SIG-M5 treated with dmso at 0.1 percent for 504 hours (cell line): ENCODE results near the gene COMMD9.

Experiments
- DNase-seq: peaks from one replicate; lab custom pipeline; 2025; ENCODE audit not compliant: unreplicated experiment; lab: John Stamatoyannopoulos, UW

Gene COMMD9

DNA sequence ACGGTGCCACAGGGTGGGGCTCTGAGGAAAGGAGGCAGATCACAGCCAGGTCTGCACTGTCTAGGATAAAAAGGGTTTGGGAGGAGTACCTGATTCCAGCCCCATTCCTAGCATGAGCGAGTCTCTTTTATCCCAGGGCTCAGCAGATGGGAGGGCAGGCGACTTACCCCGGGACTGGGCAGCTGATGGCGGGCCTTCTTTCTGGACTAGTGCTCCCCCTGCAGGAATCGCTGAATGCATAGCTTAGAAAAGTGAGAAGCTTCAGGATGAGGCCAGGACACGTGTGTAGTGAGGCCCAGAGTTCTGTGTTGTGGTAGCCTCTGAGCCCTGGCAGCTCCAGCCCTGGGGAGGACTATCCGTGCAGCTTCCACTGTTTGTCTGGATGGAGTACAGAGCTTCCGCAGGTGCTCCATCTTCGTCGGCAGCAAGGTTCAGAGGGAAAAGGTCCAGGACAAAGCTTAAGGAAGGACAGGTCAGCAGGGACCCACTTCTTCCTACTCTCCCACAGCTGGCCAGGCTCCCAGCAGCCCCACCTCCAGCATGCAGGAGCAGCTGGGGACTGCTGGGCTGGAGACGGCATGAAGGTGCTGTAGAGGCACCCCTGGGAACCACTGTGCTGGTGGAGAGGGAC is 30.4 kb downstream of the COMMD9 start:
- DNase-seq = peak; percentile 48

DNA sequence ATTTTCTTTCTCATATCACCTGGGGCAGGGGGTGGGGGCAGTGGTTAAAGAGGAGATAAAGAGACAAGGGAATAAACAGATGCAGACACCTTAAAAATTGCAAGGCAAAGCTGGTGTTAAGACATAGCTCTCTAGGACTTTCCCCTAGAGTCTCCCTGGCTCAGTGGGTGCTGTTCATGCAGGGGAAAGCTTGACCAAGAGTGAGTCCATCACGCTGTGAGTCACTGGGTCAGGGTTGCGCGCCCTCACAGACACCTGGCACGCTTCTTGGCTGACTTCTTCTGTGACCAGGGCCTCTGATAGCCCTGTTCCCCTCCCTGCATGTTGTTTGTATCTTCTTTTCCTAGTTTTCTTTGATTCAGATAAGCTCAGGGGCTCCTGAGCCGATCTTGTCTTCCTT is 31.9 kb downstream of the COMMD9 start:
- DNase-seq = no peak

DNA sequence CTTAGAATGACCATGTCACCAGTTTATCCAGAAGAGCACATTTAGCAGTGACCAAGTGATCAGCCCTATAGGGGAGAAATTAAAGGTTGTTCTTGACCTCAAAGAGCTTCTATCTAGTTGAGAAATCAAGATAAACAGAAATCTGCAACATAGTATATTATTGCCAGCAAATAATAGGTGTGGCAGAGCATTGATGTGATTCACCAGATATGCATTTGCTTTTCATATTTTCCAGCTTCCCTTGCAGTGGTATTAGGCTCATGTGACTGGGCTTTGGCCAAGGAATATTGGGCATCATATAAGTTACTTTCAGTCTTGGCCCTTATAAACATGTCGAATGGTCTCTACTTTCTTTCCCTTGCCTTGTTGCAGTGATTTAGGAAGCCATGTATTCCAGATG is 34.5 kb downstream of the COMMD9 start:
- no peak for DNase-seq

DNA sequence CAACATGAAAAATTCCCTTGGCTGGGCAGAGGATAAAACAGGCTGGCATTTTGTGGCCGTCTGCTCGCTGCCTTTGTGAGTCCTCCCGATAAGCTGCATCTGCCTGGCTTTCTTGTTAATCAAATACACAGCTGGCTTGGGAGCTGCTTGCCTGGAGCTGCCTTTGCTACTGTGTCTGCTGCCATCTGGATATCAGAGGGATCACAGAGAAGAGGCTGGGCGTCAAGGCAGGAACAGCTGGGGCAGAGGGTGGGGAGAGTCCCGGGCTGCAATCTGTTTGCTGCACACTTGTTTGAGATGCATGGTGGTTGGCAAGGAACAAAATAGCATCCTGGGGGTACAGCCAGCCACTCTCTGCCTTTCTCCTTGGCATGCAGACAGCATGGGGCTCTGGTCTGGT is 36.0 kb downstream of the COMMD9 start:
- DNase-seq = no peak

DNA sequence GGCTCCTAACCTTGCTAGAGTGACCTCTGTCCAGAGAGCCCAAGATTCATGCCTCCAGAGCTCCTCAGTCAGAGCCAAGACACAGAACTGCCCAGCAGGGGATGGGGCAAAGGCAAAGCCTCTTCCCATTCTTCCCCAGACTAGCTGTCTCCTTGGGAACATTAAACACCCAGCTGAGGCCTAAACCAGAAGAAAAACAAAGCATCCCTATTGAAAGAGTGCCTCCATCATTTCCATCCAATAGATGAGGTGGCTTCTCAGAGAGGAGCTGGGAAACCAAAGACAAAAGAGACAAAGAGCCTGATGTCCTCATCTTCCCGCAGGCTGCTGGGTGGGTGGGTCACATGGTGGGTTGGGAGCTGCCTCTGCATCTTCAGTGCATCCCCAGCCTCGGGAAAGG is 37.4 kb downstream of the COMMD9 start:
- DNase-seq = no peak

DNA sequence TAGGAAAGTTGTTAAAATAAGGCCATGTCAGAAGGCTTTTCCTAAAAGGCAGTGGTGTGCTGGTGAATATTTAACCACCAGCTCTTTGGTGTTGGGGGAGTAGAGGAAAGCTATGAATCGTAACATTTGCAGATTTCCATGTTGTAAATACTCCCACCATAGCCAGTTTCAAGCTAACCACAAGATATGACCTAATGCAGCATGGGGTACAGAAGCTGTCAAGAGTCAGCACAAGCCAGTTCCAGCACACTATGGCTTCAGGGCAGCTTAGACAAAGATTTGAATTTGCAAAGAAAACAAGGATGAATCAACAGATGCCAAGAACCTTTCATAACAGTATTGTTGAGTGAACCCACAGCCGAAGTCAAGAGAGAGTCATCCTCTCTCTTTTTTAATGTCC is 40.0 kb downstream of the COMMD9 start:
- DNase-seq = peak; percentile 10

DNA sequence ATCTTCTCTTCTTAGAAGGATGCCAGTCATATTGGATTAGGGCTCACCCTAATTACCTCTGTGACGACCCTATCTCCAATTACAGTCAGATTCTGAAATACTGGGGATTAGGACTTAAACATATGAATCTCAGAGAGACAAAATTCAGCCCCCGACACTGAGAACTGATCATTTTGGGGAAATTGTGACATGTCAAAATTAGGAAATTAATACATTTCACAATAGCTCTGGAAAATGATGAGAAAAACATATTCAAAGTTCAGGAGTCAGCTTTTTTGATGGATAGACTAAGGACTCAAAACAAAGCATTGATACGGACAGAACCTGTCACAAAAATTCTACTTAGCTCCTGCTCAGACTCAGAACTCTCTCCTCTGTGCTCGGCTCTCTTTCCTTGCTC is 40.8 kb downstream of the COMMD9 start:
- DNase-seq = no peak

DNA sequence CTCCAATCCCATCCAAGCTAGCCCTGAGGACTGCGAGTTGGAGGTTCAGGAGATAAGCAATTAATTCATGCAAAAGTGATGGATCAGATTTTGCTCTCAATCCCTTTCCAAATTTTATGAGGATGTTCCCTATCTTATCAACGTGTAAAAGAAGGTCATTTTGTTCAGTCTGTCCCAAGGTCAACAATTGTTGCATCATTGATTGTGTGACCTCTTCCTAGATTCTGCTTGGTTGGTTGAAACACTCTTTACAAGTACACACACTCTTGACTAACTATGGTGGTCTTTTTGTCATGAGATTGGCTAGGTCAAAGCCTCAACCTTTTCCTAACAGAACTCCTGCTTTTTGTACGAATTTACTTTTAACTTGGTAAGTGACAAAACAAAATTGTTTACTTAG is 41.7 kb downstream of the COMMD9 start:
- DNase-seq = no peak

DNA sequence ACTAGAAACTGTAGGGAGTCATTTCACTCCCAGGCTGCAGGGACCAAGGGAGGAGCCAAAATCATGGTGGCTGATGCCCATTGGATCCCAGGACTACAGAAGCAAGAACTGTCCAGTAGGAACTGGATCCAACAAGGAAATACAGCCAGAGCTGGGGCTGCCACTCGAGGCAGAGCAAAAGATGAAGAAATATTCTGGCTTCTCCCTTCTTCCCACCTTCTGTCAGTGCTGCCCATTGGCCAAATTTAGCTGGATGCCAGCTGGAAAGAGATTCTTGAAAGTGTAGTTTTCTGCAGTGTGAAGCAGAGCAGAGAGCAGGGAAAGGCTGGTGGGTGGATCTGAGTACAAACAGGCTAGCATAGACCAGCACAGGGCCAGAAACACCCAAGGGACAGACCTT is 45.6 kb downstream of the COMMD9 start:
- DNase-seq = no peak

DNA sequence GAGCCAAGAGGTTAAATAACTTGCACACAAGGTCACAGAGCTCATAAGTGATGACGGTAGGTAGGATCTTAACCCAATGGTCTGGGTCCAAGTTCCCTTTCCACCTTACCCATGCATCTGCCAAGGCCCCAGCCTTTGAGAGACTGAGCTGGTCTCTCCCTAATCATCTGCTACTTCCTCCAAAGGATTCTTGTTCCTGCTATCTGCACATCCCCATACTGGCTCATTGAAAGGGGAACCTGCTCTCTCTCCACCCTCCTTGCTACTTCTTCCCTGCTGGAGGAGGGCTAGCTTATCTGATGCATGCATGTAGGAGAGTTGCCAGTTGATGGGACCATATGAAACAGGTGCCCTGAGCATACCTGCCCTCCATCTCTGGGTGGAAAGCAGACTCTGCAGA is 47.7 kb downstream of the COMMD9 start:
- peak; percentile 30 for DNase-seq

DNA sequence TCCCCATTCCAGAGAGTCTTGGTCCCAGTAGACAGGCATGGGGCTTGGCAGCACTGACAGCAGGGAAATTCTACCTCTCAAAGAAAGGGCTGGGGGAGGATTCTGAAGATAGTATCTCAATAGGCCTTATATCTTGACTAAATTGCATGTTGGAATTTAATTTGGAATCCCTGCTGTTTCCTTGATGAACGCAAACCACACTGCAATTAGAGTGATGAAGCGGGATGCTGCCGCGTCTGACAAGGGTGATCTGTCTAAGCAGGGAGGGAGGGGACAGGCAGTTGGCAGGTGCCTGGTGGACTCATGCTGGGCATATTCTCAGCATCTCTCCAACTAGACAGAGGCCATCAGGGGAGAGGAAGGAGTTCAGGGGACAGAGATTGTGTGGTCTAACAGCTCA is 48.4 kb downstream of the COMMD9 start:
- DNase-seq = no peak

DNA sequence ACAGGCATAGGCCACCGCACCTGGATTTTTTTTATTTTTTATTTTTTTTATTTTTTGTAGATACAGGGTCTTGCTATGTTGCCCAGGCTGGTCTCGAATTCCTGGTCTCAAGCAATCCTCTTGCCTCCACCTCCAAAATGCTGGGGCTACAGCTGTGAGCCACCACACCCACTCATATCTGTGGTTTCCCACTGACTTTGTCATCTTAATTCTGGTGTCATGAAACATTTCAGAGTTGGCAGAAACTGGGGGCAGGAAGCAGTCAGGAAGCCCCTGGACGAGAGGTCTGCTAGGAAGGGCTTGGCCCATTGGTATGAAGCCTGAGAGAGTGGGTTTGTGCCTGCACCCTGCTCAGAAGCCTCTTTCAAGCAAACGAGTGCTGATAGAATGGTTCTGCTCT is 49.1 kb downstream of the COMMD9 start:
- DNase-seq = no peak

DNA sequence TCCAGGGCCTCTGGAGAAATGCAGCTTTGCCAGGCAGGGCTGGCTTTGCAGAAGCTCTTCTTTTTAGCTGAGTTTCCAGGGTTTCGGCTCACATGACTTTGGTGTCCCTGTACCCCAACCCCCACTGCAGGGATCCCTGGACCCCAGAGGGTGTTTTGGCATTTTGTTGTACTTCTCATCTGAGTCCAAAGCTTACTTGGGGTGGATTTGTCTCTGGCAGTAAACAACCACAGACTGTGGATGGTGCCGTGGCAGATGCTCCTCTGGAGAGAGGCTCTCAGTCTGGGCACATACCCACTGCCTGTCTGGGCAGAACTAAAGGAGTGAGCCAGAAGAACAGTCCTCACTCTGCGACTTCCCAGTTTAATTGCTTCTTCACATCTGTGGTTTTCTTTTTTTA is 49.6 kb downstream of the COMMD9 start:
- no peak for DNase-seq

DNA sequence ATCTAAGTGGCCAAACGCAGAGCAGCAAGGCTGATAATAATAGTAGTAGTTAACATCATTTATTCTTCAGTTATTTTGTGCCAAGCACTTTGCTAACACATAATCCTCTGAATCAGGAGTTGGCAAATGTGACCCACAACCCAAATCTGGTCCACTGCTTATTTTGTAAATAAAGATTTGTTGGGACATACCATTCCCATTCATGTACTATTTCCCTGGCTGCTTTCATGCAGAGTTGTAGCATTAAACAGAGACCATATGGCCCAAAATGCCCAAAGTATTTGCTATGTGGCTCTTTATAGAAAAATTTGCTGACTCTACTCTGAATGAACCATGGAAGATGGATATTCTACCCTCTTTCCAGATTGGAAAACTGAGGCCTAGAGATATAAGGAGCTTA is 50.3 kb downstream of the COMMD9 start:
- no peak for DNase-seq

DNA sequence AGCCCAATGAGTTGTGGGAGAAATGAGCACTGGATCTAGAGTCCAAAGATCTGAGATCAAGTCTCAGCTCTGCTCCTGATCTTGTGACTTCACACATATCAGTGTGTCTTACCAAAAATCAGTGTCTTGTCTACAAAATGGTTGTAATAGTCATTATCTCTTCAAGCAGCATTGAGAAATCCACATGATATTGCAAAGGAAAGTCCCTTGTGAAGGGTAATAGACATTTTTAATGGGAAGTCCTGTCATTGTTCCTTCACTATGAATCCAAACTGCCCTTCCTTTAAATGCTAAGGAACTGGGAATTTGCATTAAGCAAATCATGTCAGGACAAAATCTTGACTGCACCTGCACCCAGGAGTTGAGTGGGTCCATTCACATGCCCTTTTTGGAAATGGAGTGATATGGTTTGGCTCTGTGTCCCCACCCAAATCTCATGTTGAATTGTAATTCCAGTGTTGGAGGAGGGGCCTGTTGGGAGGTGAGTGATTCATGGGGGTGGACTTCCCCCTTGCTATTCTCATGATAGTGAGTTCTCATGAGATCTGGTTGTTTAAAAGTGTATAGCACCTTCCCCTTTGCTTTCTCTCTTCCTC is 51.1 kb downstream of the COMMD9 start:
- DNase-seq = no peak

DNA sequence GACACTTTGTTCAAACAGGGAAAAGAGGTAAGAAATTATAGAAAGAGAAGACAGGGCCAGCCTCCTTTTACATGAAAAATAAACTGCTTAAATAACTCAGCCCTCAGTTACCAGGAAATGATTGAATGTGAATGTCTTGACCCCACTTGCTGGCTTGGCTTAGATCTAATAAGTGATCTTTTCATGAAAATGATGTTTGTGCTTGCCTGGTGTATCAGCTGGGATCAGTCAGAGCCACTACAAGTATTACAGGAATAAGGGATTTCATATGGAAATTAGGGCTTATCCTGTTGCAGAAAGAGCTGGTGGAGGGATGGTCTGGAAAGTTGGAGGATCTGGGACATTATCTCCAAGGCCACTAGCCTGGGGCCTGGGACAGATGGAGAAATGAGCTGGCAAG is 51.8 kb downstream of the COMMD9 start:
- DNase-seq = no peak

DNA sequence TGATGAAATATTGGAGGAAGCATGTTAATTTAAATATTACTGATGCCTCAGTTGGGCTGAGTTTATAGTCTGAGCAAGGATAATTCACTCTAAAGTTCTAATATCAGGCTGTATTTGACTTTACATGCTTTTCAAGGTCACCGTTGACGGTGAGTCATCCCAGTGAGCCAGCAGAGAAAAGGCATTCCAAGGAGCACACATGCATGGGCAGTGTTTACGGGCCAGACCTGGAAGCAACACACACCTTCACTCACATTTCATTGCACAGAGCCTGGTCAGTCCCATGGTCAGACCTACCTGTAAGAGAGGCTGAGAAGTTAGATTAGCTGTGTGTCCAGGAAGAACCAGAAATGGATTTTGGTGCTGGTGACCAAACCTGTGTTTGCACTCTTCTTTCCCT is 53.5 kb downstream of the COMMD9 start:
- no peak for DNase-seq

DNA sequence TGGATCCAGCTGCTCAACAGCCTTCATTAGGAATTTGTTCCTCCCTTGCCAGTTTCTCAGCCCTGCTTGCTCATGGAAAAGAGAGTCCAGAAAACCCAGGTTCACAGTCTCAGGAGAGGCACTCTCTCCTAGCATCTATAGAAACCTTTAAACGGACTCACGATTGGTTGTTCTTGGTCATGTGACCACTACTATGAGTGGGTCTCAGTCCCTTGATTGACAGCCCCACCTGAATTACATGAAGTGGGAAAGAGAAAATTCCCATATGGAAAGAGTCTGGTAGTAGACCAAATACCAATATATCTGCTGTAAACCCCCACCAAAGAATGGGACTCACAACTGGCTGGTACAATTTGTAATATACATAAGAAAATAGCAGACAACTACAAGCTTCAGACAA is 54.4 kb downstream of the COMMD9 start:
- DNase-seq = no peak

DNA sequence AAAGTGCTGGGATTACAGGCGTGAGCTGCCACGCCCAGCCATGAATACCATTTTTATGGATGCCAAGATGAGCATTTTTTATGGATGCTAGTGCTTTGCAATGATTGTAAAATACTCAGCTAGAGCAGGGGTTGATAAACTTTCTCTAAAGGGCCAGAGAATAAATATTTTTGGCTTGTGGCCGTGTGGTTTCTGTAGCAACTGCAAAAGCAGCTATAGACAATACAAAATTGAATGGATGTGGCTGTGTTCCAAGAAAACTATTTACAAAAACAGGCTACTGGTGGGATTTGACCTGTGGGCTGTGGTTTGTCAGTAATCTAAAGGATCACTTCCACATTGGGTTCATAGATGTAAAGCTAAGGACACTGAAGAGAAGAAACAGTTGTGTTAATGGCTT is 56.0 kb downstream of the COMMD9 start:
- DNase-seq = no peak

DNA sequence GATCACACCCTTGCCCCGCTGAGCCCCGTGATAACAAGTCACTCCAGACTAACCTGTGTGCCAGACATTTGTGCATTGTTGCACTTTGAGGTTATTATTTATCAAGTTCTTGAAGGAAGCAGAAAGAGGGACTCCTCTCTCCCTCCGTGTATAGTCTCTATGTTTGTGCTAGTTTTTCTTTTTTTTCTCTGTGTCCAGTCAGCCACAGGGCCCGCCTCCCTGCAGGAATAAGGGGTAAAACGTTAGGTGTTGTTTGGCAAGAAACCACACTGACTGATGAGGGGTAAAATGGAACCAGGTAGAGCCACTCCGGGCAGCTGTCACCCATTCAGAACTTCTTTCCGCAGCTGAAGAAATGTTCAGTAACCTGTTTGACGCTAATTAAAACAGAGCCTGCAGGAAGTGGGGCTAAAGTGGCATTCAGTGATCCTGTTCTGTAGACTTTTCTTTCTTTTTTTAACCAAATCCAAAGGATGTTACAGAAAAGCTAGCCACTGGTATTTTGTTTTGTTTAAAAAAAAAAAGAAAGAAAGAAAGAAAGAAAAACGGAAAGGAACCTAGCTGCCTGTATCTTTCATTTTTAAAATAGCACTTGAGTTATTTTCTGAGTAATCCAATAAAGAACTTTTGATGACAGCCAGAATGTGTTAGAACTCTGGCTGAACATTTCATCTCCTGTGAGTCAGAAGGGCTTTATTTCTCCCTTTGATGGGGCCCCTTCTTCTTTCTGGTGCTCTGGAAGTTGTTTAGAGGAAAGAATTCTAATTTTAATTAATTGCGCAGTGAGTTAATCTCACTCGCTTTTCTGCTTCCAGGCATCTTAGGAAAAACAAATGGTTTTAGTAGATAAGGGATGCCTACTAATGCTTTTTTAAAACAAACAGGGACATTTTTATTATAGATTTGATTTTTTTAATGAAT is 58.2 kb downstream of the COMMD9 start:
- DNase-seq = no peak

DNA sequence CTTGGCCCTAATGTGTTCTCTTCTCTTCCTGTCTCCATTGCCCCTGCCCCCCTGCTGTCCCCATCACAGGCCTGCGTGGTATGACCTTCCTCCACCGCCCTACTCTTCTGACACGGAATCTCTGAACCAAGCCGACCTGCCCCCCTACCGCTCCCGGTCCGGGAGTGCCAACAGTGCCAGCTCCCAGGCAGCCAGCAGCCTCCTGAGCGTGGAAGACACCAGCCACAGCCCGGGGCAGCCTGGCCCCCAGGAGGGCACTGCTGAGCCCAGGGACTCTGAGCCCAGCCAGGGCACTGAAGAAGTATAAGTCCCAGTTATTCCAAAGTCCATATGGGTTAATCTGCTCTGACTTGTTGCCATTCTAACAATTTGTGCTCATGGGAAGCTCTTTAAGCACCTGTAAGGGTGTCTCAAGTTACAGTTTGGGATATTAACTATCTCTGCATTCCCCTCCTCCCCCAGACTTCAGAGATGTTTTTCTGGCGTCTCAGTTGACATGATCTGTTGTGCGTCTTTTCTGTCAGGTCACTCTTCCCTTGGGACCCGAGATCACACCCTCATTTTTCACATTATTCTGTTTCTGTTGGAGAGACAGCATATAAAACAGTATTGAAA is 60.0 kb downstream of the COMMD9 start:
- no peak for DNase-seq

DNA sequence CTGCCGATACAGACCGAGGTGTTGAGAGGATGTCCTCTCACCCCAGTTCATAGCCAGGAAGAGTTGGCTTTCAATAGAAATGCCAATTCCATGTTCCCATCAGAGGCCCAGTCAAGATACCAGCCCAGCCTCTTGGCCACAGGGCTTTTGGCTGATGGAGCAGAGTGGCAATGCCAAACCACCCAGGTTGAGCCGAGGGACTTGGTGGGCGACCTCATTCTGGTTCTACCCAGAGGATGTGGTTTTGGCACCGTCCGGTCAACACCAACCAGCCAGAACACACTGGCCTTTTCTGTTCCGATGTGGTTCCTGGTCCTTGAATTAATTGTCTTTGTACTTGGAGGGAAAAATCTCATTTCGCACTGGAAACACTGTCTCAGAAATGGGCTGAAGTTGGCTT is 60.5 kb downstream of the COMMD9 start:
- DNase-seq = no peak
